HG03460 (cell line): ENCODE results near the gene C22orf31.
"Not testable (repeated sequence)": the region's sequence is repeated elsewhere in the genome, so short reads cannot be mapped to it uniquely, and the experiment has no call there.

ENCODE experiments used
- ATAC-seq: cut with Tn5 transposase; IDR thresholded peaks from one replicate; pipeline ENCODE4 v1.9.1; 2021; ENCODE audit not compliant: unreplicated experiment

C22orf31 gene

GRCh38 chr22:29061773-29062172 lies at the start of gene C22orf31:
TSS of gene C22orf31 (minus strand) at chr22:29061831. CDS start at chr22:29061792, 39 bp downstream.
- ATAC-seq, result no peak

GRCh38 chr22:29110946-29111345 lies 49.3 kb upstream of the C22orf31 start:
- ATAC-seq, result no peak

- no peak for ATAC-seq
Observed at GRCh38 chr22:29109822-29110221, 48.2 kb upstream of the C22orf31 start.

- no peak for ATAC-seq
Observed at GRCh38 chr22:29108137-29108536, 46.5 kb upstream of the C22orf31 start.

GRCh38 chr22:29106839-29107238 lies 45.2 kb upstream of the C22orf31 start:
- ATAC-seq, result no peak

- ATAC-seq, result no peak
Observed at GRCh38 chr22:29105468-29105867, 43.8 kb upstream of the C22orf31 start.

- ATAC-seq, result no peak
Observed at GRCh38 chr22:29103121-29103520, 41.5 kb upstream of the C22orf31 start.

GRCh38 chr22:29102300-29102699 lies 40.7 kb upstream of the C22orf31 start:
- ATAC-seq, result no peak

- ATAC-seq, result no peak
Observed at GRCh38 chr22:29098296-29098695, 36.7 kb upstream of the C22orf31 start.

GRCh38 chr22:29096736-29097669 lies 35.4 kb upstream of the C22orf31 start:
- no peak for ATAC-seq

- ATAC-seq, result no peak
Observed at GRCh38 chr22:29095459-29095858, 33.8 kb upstream of the C22orf31 start.

- ATAC-seq, result no peak
Observed at GRCh38 chr22:29093501-29094300, 32.1 kb upstream of the C22orf31 start.

- ATAC-seq, result no peak
Observed at GRCh38 chr22:29093030-29093429, 31.4 kb upstream of the C22orf31 start.

- ATAC-seq, result no peak
Observed at GRCh38 chr22:29092243-29092642, 30.6 kb upstream of the C22orf31 start.

GRCh38 chr22:29090039-29090438 lies 28.4 kb upstream of the C22orf31 start:
- ATAC-seq, result no peak

GRCh38 chr22:29089507-29089906 lies 27.9 kb upstream of the C22orf31 start:
- no peak for ATAC-seq

- ATAC-seq, result no peak
Observed at GRCh38 chr22:29088809-29089208, 27.2 kb upstream of the C22orf31 start.

GRCh38 chr22:29087012-29087411 lies 25.4 kb upstream of the C22orf31 start:
- ATAC-seq, result no peak

- no peak for ATAC-seq
Observed at GRCh38 chr22:29083933-29084591, 22.4 kb upstream of the C22orf31 start.

GRCh38 chr22:29083576-29083932 lies 21.9 kb upstream of the C22orf31 start:
- ATAC-seq, result not testable (repeated sequence)

- ATAC-seq, result no peak
Observed at GRCh38 chr22:29082826-29083545, 21.4 kb upstream of the C22orf31 start.
